ENCODE data around the gene PCBP3. TPM values are rescaled to one million over a fixed set of nuclear protein-coding genes. Genes with fewer than 3 reads are reported as not detected.

The PCBP3 gene
- total RNA-seq, 1 experiment from 2014 or later: not detected

DNA sequence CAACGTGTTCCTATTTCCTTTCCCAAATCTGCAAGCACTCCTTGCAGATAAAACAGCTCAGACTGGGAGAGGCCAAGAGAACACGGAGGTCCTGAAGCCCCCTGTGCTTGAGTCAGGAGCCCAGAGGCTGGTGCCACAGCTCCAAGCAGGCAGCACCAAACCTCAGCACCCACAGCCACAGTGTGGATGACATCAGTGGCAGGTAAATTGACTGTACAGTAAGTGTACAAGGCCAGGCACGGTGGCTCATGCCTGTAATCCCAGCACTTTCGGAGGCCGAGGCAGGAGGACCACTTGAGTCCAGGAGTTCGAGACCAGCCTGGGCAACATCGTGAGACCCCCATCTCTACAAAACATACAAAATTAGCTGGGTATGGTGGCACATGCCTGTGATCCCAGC, 336.1 kb downstream of the PCBP3 start:
- BruUV-seq (replicated peaks): no TSS peak
- Histone ChIP-seq H3K4me3 (ENCODE audit: low read depth in 2 of 2, low read length in 2 of 2) (no peak overlapping the region), H3K36me3 (ENCODE audit: control insufficient read depth, insufficient read depth, low read length) (no peaks in the 10 kb centered on the region), H3K4me1 (ENCODE audit: control insufficient read depth, insufficient read depth, low read length) (no peaks in the 10 kb centered on the region), H3K9me3 (ENCODE audit: control insufficient read depth, insufficient read depth, low read depth, low read length) (no peaks in the 10 kb centered on the region), H3K27ac (ENCODE audit: low read length) (no peak overlapping the region), H3K27me3 (ENCODE audit: control insufficient read depth, insufficient read depth, low read length) (no peaks in the 10 kb centered on the region)
- TF ChIP-seq, protein P1, sequence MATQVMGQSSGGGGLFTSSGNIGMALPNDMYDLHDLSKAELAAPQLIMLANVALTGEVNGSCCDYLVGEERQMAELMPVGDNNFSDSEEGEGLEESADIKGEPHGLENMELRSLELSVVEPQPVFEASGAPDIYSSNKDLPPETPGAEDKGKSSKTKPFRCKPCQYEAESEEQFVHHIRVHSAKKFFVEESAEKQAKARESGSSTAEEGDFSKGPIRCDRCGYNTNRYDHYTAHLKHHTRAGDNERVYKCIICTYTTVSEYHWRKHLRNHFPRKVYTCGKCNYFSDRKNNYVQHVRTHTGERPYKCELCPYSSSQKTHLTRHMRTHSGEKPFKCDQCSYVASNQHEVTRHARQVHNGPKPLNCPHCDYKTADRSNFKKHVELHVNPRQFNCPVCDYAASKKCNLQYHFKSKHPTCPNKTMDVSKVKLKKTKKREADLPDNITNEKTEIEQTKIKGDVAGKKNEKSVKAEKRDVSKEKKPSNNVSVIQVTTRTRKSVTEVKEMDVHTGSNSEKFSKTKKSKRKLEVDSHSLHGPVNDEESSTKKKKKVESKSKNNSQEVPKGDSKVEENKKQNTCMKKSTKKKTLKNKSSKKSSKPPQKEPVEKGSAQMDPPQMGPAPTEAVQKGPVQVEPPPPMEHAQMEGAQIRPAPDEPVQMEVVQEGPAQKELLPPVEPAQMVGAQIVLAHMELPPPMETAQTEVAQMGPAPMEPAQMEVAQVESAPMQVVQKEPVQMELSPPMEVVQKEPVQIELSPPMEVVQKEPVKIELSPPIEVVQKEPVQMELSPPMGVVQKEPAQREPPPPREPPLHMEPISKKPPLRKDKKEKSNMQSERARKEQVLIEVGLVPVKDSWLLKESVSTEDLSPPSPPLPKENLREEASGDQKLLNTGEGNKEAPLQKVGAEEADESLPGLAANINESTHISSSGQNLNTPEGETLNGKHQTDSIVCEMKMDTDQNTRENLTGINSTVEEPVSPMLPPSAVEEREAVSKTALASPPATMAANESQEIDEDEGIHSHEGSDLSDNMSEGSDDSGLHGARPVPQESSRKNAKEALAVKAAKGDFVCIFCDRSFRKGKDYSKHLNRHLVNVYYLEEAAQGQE (IDR thresholded peaks at IDR 0.05; ENCODE audit: insufficient read depth in 1 of 2, low read depth in 2 of 2, low read length in 1 of 2): no peak
- TF ChIP-seq SIN3A (IDR thresholded peaks at IDR 0.05; ENCODE audit: borderline replicate concordance, insufficient read depth, low read depth, low read length): no peak
- no peak for TF ChIP-seq POLR2AphosphoS5 (IDR thresholded peaks at IDR 0.05; ENCODE audit: low read depth, low read length)
- TF ChIP-seq, protein P2, sequence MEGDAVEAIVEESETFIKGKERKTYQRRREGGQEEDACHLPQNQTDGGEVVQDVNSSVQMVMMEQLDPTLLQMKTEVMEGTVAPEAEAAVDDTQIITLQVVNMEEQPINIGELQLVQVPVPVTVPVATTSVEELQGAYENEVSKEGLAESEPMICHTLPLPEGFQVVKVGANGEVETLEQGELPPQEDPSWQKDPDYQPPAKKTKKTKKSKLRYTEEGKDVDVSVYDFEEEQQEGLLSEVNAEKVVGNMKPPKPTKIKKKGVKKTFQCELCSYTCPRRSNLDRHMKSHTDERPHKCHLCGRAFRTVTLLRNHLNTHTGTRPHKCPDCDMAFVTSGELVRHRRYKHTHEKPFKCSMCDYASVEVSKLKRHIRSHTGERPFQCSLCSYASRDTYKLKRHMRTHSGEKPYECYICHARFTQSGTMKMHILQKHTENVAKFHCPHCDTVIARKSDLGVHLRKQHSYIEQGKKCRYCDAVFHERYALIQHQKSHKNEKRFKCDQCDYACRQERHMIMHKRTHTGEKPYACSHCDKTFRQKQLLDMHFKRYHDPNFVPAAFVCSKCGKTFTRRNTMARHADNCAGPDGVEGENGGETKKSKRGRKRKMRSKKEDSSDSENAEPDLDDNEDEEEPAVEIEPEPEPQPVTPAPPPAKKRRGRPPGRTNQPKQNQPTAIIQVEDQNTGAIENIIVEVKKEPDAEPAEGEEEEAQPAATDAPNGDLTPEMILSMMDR (IDR thresholded peaks at IDR 0.05): no peak
- TF ChIP-seq TCF7L2 (IDR thresholded peaks at IDR 0.05; ENCODE audit: low read depth, low read length): no peak
- CTCF ChIA-PET: no interaction called here
- POLR2A ChIA-PET: no interaction called here
- intact Hi-C loops (cut with micrococcal nuclease; ENCODE audit: unreplicated experiment): no loop called here
- no peak for DNase-seq (ENCODE audit: low read depth, low spot score)
- in situ Hi-C loops (cut with HindIII; ENCODE audit: low pct_unique_long_range_greater_than_20kb, low sequenced_read_pairs): no loop called here
- ATAC-seq: no peak

DNA sequence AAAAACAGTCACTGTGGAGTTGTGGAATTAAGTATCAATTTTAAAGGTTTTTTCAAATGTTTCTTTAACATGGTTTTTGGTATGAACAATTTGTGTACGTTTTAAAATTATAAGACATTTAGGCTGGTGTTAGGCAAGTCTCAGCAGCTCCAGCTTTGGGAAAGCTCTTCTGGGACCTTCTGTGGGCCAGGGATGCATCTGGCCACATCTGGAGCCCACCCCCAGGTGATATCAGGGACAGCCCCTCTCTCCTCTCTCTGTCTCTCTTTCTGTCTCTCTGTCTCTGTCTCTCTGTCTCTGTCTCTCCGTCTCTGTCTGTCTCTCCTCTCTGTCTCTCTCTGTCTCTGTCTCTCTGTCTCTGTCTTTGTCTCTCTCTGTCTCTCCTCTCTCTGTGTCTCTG, 336.7 kb downstream of the PCBP3 start:
- no peak overlapping the region for H3K27ac ChIP-seq (ENCODE audit: low read length)
- no peaks in the 10 kb centered on the region for H3K4me1 ChIP-seq (ENCODE audit: control insufficient read depth, insufficient read depth, low read length)
- no peak for DNase-seq (ENCODE audit: low read depth, low spot score)
- POLR2A ChIA-PET: no interaction called here
- BruUV-seq (replicated peaks): no TSS peak
- TF ChIP-seq SIN3A (IDR thresholded peaks at IDR 0.05; ENCODE audit: borderline replicate concordance, insufficient read depth, low read depth, low read length) (no peak), TCF7L2 (IDR thresholded peaks at IDR 0.05; ENCODE audit: low read depth, low read length) (no peak), POLR2AphosphoS5 (IDR thresholded peaks at IDR 0.05; ENCODE audit: low read depth, low read length) (no peak)
- TF ChIP-seq, protein P1 (IDR thresholded peaks at IDR 0.05; ENCODE audit: insufficient read depth in 1 of 2, low read depth in 2 of 2, low read length in 1 of 2): no peak
- TF ChIP-seq, protein P2 (IDR thresholded peaks at IDR 0.05): no peak
- H3K27me3 ChIP-seq (ENCODE audit: control insufficient read depth, insufficient read depth, low read length): no peaks in the 10 kb centered on the region
- intact Hi-C loops (cut with micrococcal nuclease; ENCODE audit: unreplicated experiment) (no loop called here), in situ Hi-C loops (cut with HindIII; ENCODE audit: low pct_unique_long_range_greater_than_20kb, low sequenced_read_pairs) (no loop called here)
- no peaks in the 10 kb centered on the region for H3K9me3 ChIP-seq (ENCODE audit: control insufficient read depth, insufficient read depth, low read depth, low read length)
- H3K4me3 ChIP-seq (ENCODE audit: low read depth in 2 of 2, low read length in 2 of 2): no peak overlapping the region
- H3K36me3 ChIP-seq (ENCODE audit: control insufficient read depth, insufficient read depth, low read length): no peaks in the 10 kb centered on the region
- CTCF ChIA-PET: no interaction called here
- no peak for ATAC-seq

Measured in Panc1 (cell line).